ENCODE data around the gene ATP1A4. TPM values are rescaled to one million over a fixed set of nuclear protein-coding genes. Genes with fewer than 3 reads are reported as not detected.

The ATP1A4 gene
- total and polyA plus RNA-seq, 2 experiments from 2014 or later, result not detected

DNA sequence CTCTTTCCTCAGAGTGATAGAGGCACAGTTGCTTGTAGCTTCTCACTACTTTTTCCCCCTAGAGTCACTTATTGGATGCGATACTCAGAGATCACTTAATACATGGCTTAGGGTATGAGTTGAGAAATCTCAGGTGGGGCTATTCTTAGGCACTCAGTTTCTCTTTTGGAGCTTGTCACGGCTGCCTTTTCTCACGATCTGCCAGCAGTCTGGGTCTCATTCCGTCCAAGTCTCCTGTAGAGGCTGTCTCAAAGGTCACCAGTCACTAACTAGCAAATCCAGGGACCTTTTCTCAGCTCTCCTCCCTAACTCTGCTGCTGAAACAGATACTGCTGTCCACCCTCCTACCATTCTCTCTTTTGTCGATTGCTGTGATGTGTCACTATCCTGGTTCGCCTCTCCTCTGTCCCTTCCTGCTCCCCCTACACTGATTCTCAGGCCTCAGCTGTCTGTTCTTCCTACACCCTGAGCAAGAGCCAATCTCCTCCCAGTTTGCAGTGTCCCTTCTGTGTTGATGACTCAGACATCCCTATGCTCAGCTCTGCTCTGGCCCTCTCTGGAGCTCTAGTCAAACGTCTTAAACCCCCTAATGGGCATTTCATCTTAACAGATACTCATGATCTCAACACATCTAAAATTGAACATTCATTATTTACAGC is 23.4 kb upstream of the ATP1A4 start:
- Histone ChIP-seq H3K79me2 (ENCODE audit: insufficient read depth) (no peaks in the 10 kb centered on the region), H3K4me3 (no peak overlapping the region), H3K27ac (no peak overlapping the region), H3K9ac (no peak overlapping the region), H3K4me1 (ENCODE audit: insufficient read depth) (peaks cover 44% of the 10 kb centered on the region), H3K4me2 (ENCODE audit: unreplicated experiment) (peak overlapping the region; percentile 30), H3K36me3 (ENCODE audit: low read depth) (no peaks in the 10 kb centered on the region), H3K27me3 (replicated peaks; ENCODE audit: insufficient read depth) (no peaks in the 10 kb centered on the region), H3F3A (ENCODE audit: insufficient read depth) (peaks cover 11% of the 10 kb centered on the region), H4K20me1 (ENCODE audit: insufficient read depth) (no peaks in the 10 kb centered on the region), H2AFZ (peak overlapping the region; percentile 57), H3K9me2 (ENCODE audit: insufficient read depth) (no peaks in the 10 kb centered on the region), H3K9me3 (ENCODE audit: low read depth) (no peaks in the 10 kb centered on the region)
- in situ Hi-C loops (cut with MboI), result no loop called here
- DNase-seq, result peak; percentile 86
- 33 to 36% methylated on average over 7 of the region's 7 CpGs for WGBS, 2 experiments (ENCODE audit: low coverage in 1 of 2, low lambda C conversion rate in 2 of 2, missing lambda C conversion rate in 2 of 2)
- TF ChIP-seq EZH2 (IDR thresholded peaks at IDR 0.05; ENCODE audit: insufficient read depth, poor library complexity, severe bottlenecking), result no peak
- no peak for TF ChIP-seq EZH2phosphoT487 (IDR thresholded peaks at IDR 0.05; ENCODE audit: insufficient read depth, low read depth)

DNA sequence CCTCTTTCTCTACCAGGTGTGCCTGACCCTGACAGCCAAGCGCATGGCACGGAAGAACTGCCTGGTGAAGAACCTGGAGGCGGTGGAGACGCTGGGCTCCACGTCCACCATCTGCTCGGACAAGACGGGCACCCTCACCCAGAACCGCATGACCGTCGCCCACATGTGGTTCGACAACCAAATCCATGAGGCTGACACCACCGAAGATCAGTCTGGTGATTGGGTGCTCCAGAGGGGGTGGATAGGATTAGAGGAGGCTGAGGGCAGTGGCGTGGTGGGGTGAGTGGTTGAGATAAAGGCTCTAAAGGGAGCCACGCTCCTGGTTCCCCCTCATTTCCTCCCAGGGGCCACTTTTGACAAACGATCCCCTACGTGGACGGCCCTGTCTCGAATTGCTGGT is 22.8 kb upstream of the ATP1A4 start:
- H3K27ac ChIP-seq, result no peak overlapping the region
- H4K20me1 ChIP-seq (ENCODE audit: insufficient read depth), result no peaks in the 10 kb centered on the region
- H3K36me3 ChIP-seq (ENCODE audit: low read depth), result no peaks in the 10 kb centered on the region
- WGBS, 2 experiments (ENCODE audit: low coverage in 1 of 2, low lambda C conversion rate in 2 of 2, missing lambda C conversion rate in 2 of 2), result 95% methylated on average over 18 of the region's 18 CpGs
- no peak overlapping the region for H3K9ac ChIP-seq
- DNase-seq, result no peak
- peaks cover 44% of the 10 kb centered on the region for H3K4me1 ChIP-seq (ENCODE audit: insufficient read depth)
- no peak overlapping the region for H2AFZ ChIP-seq
- TF ChIP-seq EZH2phosphoT487 (IDR thresholded peaks at IDR 0.05; ENCODE audit: insufficient read depth, low read depth), result no peak
- no peak for TF ChIP-seq EZH2 (IDR thresholded peaks at IDR 0.05; ENCODE audit: insufficient read depth, poor library complexity, severe bottlenecking)
- in situ Hi-C loops (cut with MboI), result no loop called here
- no peaks in the 10 kb centered on the region for H3K79me2 ChIP-seq (ENCODE audit: insufficient read depth)
- H3K27me3 ChIP-seq (replicated peaks; ENCODE audit: insufficient read depth), result no peaks in the 10 kb centered on the region
- H3F3A ChIP-seq (ENCODE audit: insufficient read depth), result peaks cover 11% of the 10 kb centered on the region
- H3K9me2 ChIP-seq (ENCODE audit: insufficient read depth), result no peaks in the 10 kb centered on the region
- no peaks in the 10 kb centered on the region for H3K9me3 ChIP-seq (ENCODE audit: low read depth)
- no peak overlapping the region for H3K4me3 ChIP-seq
- no peak overlapping the region for H3K4me2 ChIP-seq (ENCODE audit: unreplicated experiment)

DNA sequence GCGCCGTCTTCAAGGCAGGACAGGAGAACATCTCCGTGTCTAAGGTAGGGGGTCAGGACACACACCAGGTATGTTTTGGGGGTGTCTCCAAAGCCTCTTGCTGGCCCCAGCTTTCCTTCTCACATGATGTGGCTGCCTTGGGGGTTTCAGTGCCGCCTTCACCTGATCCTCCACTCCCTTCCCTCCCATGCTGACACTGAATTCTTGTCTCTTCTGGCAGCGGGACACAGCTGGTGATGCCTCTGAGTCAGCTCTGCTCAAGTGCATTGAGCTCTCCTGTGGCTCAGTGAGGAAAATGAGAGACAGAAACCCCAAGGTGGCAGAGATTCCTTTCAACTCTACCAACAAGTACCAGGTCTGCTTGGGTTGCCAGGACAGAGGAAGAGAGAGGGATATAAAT is 22.4 kb upstream of the ATP1A4 start:
- no peak overlapping the region for H3K9ac ChIP-seq
- no peaks in the 10 kb centered on the region for H3K9me3 ChIP-seq (ENCODE audit: low read depth)
- no peaks in the 10 kb centered on the region for H3K36me3 ChIP-seq (ENCODE audit: low read depth)
- WGBS, 2 experiments (ENCODE audit: low coverage in 1 of 2, low lambda C conversion rate in 2 of 2, missing lambda C conversion rate in 2 of 2), result 96 to 98% methylated on average over 4 to 5 of the region's 5 CpGs
- no peaks in the 10 kb centered on the region for H3K79me2 ChIP-seq (ENCODE audit: insufficient read depth)
- H3F3A ChIP-seq (ENCODE audit: insufficient read depth), result peaks cover 11% of the 10 kb centered on the region
- no peak overlapping the region for H3K27ac ChIP-seq
- no peak overlapping the region for H3K4me3 ChIP-seq
- no peaks in the 10 kb centered on the region for H4K20me1 ChIP-seq (ENCODE audit: insufficient read depth)
- H2AFZ ChIP-seq, result no peak overlapping the region
- H3K27me3 ChIP-seq (replicated peaks; ENCODE audit: insufficient read depth), result no peaks in the 10 kb centered on the region
- peaks cover 40% of the 10 kb centered on the region for H3K4me1 ChIP-seq (ENCODE audit: insufficient read depth)
- peak; percentile 62 for DNase-seq
- no peak overlapping the region for H3K4me2 ChIP-seq (ENCODE audit: unreplicated experiment)
- H3K9me2 ChIP-seq (ENCODE audit: insufficient read depth), result no peaks in the 10 kb centered on the region
- in situ Hi-C loops (cut with MboI), result no loop called here
- TF ChIP-seq EZH2phosphoT487 (IDR thresholded peaks at IDR 0.05; ENCODE audit: insufficient read depth, low read depth) (no peak), EZH2 (IDR thresholded peaks at IDR 0.05; ENCODE audit: insufficient read depth, poor library complexity, severe bottlenecking) (no peak)

DNA sequence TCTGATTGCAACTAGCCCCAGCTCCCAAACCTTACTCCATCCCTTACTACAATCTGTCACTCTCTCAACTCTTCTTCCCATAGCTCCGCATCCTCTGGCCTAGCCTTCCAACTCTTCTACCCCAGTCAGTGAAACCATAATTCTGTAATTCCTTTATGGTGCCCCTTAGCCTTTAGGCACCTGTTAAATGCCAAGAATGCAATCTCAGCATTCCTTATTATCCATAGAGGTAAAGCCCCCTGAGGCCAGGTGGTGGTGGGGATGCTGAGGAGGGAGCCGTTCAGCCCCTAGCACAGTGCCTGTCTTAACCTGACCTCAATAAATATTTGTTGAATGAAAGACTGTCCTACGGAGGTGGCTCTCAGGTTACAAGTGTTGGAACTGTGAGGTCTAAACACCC is 21.8 kb upstream of the ATP1A4 start:
- Histone ChIP-seq H2AFZ (no peak overlapping the region), H3K9me2 (ENCODE audit: insufficient read depth) (no peaks in the 10 kb centered on the region), H3K27ac (no peak overlapping the region), H3K4me3 (no peak overlapping the region), H3K4me2 (ENCODE audit: unreplicated experiment) (no peak overlapping the region), H3K9me3 (ENCODE audit: low read depth) (no peaks in the 10 kb centered on the region), H3K9ac (no peak overlapping the region), H3K36me3 (ENCODE audit: low read depth) (no peaks in the 10 kb centered on the region), H3K79me2 (ENCODE audit: insufficient read depth) (no peaks in the 10 kb centered on the region), H4K20me1 (ENCODE audit: insufficient read depth) (no peaks in the 10 kb centered on the region), H3K4me1 (ENCODE audit: insufficient read depth) (peaks cover 35% of the 10 kb centered on the region), H3F3A (ENCODE audit: insufficient read depth) (peaks cover 11% of the 10 kb centered on the region), H3K27me3 (replicated peaks; ENCODE audit: insufficient read depth) (no peaks in the 10 kb centered on the region)
- in situ Hi-C loops (cut with MboI), result no loop called here
- no peak for DNase-seq
- 87 to 91% methylated on average over 3 of the region's 3 CpGs for WGBS, 2 experiments (ENCODE audit: low coverage in 1 of 2, low lambda C conversion rate in 2 of 2, missing lambda C conversion rate in 2 of 2)
- TF ChIP-seq EZH2 (IDR thresholded peaks at IDR 0.05; ENCODE audit: insufficient read depth, poor library complexity, severe bottlenecking) (no peak), EZH2phosphoT487 (IDR thresholded peaks at IDR 0.05; ENCODE audit: insufficient read depth, low read depth) (no peak)
